ENCODE results near the gene MYADML2.

Gene MYADML2

DNA sequence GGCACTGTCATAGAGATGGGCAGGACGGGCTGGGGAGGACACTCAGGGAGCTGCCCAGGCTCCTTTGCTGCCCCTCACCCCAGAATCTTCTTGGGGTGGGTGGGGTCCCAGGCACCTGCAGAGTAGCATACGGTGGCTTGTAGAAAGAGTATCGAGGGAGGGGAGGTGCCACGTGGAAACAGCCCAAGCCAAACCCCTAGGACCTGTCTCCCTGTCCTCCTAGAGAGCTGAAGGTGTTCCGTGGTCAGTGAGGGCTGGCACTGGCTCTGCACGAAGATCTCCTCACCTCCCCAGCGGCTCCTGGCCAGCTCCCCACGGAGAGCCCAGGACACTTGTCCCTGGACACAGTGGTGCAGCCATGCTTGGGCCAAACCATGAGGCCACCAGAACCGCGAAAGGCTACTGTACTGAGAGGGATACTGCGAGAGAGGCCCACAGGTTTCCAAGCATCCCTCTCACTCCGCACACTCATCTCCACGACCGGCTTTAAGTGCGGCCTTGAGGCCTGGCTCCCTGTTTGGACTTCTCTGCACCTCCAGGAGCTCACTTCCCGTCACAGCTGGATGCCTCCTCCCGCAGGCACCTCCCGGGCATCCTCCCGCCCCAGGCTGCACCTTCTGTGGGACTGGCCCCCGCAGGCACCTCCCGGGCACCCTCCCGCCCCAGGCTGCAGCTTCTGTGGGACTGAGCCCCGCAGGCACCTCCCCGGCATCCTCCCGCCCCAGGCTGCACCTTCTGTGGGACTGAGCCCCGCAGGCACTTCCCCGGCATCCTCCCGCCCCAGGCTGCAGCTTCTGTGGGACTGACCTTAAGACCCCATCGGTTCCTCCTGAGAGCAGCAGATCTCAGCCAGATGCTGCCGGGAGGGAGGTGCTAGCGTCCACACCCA lies 17.5 kb downstream of the MYADML2 start:
- Histone ChIP-seq H3K27me3 (ENCODE audit: control insufficient read depth in 1 of 2, insufficient read depth in 1 of 2, low read length in 2 of 2) (peaks cover 0 to 17% of the 10 kb centered on the region in 2 experiments), H2BK12ac (ENCODE audit: low read length in 2 of 2) (no peak overlapping the region), H3K36me3 (ENCODE audit: control insufficient read depth in 1 of 2, insufficient read depth in 2 of 2, low read depth in 1 of 2, low read length in 2 of 2) (peaks cover 0 to 37% of the 10 kb centered on the region in 2 experiments), H3K9me3 (ENCODE audit: control insufficient read depth, low read length) (no peaks in the 10 kb centered on the region), H3K27ac (ENCODE audit: low read length, poor library complexity, severe bottlenecking) (no peak overlapping the region), H3K4me3 (ENCODE audit: insufficient read depth in 1 of 2, low read depth in 1 of 2, low read length in 2 of 2) (peak overlapping the region in 1 of 2 experiments; percentile 78), H3K9ac (ENCODE audit: low read length) (no peak overlapping the region), H3K4ac (ENCODE audit: low read depth in 1 of 2, low read length in 2 of 2) (no peak overlapping the region), H2AK5ac (ENCODE audit: low read length, severe bottlenecking) (no peak overlapping the region), H2AFZ (ENCODE audit: low read depth, low read length) (no peak overlapping the region), H3K4me1 (ENCODE audit: control insufficient read depth, insufficient read depth, low read depth, low read length) (peaks cover 44% of the 10 kb centered on the region), H3K18ac (ENCODE audit: low read depth in 1 of 2, low read length in 2 of 2) (no peak overlapping the region), H4K8ac (ENCODE audit: low read length) (no peak overlapping the region), H4K91ac (ENCODE audit: low read length) (no peak overlapping the region), H2BK5ac (ENCODE audit: low read depth, low read length, poor library complexity, severe bottlenecking) (no peak overlapping the region), H2BK120ac (ENCODE audit: low read depth, low read length) (no peak overlapping the region), H2BK15ac (ENCODE audit: low read depth, poor library complexity, severe bottlenecking) (no peak overlapping the region), H3K4me2 (ENCODE audit: low read length, poor library complexity, severe bottlenecking) (no peak overlapping the region), H3K23ac (ENCODE audit: low read length in 2 of 2) (no peak overlapping the region), H3K14ac (ENCODE audit: low read length in 2 of 2) (no peak overlapping the region), H3K79me1 (replicated peaks; ENCODE audit: low read length, poor library complexity, severe bottlenecking) (peaks cover 10% of the 10 kb centered on the region)
- WGBS: 89% methylated on average over 31 of the region's 31 CpGs
- no peak for DNase-seq

DNA sequence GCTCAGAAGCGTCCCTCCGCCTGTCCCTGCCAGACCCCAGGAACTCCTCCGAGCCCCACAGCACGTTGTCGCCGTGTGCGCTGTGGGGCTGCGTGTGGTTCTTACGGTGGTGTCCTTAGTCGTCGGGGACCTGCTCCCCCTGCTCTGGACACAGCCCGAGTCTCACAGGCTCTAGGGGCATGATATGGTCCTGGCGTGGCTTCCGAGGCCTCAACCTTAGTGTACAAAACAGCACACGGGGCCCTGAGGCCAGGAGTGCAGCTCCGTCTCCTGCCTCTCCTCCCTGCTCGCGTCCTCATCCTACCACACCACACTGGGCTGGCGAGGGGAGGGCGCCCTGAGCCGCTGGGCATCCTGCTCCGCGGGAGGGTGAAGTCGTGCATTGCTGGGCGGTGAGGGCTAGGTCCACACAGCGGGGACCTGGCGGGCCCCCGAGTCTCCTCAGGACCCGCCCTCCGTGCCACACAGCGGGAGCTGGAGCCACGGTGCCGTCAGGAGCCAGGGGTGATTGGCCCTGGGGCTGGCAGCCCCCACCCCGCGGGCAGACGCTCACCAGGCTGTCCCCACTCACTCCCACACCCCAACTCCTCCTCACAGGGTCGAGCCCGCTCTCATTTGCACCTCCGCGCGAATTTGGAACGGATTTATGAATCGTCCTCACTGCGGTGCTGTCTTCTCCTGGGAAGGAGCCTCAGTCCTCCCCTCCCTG lies 18.3 kb downstream of the MYADML2 start:
- Histone ChIP-seq H3K4me3 (ENCODE audit: insufficient read depth in 1 of 2, low read depth in 1 of 2, low read length in 2 of 2) (peak overlapping the region; percentile 78 to 88), H3K79me1 (replicated peaks; ENCODE audit: low read length, poor library complexity, severe bottlenecking) (peaks cover 10% of the 10 kb centered on the region), H3K18ac (ENCODE audit: low read depth in 1 of 2, low read length in 2 of 2) (peak overlapping the region; percentile 49 to 90), H3K9me3 (ENCODE audit: control insufficient read depth, low read length) (no peaks in the 10 kb centered on the region), H3K36me3 (ENCODE audit: control insufficient read depth in 1 of 2, insufficient read depth in 2 of 2, low read depth in 1 of 2, low read length in 2 of 2) (peaks cover 0 to 29% of the 10 kb centered on the region in 2 experiments), H3K27me3 (ENCODE audit: control insufficient read depth in 1 of 2, insufficient read depth in 1 of 2, low read length in 2 of 2) (peaks cover 0 to 17% of the 10 kb centered on the region in 2 experiments), H3K27ac (ENCODE audit: low read length, poor library complexity, severe bottlenecking) (no peak overlapping the region), H2AK5ac (ENCODE audit: low read length, severe bottlenecking) (peak overlapping the region; percentile 57), H2BK12ac (ENCODE audit: low read length in 2 of 2) (peak overlapping the region in 1 of 2 experiments; percentile 88), H3K4ac (ENCODE audit: low read depth in 1 of 2, low read length in 2 of 2) (peak overlapping the region; percentile 6 to 93), H2BK5ac (ENCODE audit: low read depth, low read length, poor library complexity, severe bottlenecking) (no peak overlapping the region), H2BK120ac (ENCODE audit: low read depth, low read length) (peak overlapping the region; percentile 84), H3K23ac (ENCODE audit: low read length in 2 of 2) (peak overlapping the region in 1 of 2 experiments; percentile 91), H4K8ac (ENCODE audit: low read length) (peak overlapping the region; percentile 70), H2AFZ (ENCODE audit: low read depth, low read length) (peak overlapping the region; percentile 82), H2BK15ac (ENCODE audit: low read depth, poor library complexity, severe bottlenecking) (no peak overlapping the region), H3K4me1 (ENCODE audit: control insufficient read depth, insufficient read depth, low read depth, low read length) (peaks cover 51% of the 10 kb centered on the region), H3K4me2 (ENCODE audit: low read length, poor library complexity, severe bottlenecking) (peak overlapping the region; percentile 82), H3K14ac (ENCODE audit: low read length in 2 of 2) (peak overlapping the region in 1 of 2 experiments; percentile 94), H3K9ac (ENCODE audit: low read length) (peak overlapping the region; percentile 79), H4K91ac (ENCODE audit: low read length) (peak overlapping the region; percentile 77)
- DNase-seq: peak; percentile 18
- 49% methylated on average over 44 of the region's 44 CpGs for WGBS

DNA sequence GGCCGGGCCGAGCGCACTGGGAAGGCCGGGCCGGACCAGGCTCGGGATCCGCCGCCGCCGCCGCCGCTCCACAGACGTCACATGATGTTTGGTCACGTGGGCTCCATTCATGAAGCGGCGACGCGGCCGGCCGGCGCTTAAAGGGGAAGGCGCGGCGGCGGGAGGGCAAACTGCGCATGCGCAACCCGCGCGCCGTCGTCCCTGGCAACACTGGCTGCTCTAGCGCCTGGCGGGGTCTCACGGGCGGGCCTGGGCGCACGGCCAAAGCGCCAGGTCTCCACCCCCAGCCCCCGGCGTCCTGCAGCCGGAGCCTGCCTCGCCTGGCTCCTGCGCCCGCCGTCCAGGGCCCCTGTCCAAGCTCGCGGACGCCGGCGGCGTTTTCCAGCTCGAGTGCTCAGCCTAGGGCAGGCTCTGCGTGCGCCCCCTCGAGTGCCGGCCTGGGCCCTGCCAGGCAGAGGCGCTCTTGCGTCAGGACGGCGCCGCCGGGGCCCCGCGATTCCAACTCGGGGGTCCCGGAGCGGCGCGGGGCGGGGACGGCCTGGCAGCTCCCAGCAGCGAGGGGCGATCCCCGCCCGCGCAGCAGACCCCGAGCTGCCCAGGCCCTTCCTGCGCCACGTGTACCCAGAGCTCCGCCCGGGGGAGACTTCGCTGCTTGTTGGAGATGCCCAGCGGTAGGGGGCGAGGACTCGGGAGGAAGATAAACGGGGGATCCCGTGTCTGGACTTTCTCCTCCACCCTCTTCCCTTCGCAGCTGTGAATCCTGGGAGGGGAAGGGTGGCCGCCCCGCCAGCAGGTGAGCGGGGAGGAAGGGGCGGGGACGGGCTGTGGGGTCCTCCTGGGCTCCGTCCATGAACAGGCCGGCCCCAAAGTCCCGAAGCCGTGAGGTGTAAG lies 19.1 kb downstream of the MYADML2 start, which contains the start of gene MAFG:
Gene MAFG, minus strand, starts transcription at position 83 of the 891 bp plus-strand sequence. CDS start 4,550 bp downstream, outside the sequence.
- under 1% methylated on average over 82 of the region's 98 CpGs for WGBS
- Histone ChIP-seq H3K4me1 (ENCODE audit: control insufficient read depth, insufficient read depth, low read depth, low read length) (peaks cover 57% of the 10 kb centered on the region), H3K4me3 (ENCODE audit: insufficient read depth in 1 of 2, low read depth in 1 of 2, low read length in 2 of 2) (peak within 1 kb of the TSS; percentile 85 to 88)

More for the DNA sequence above, 19.1 kb downstream of the MYADML2 start, which contains the start of gene MAFG:
- peak within 1 kb of the TSS; percentile 57 for H2AK5ac ChIP-seq (ENCODE audit: low read length, severe bottlenecking)
- peak within 1 kb of the TSS; percentile 88 for H3K4me2 ChIP-seq (ENCODE audit: low read length, poor library complexity, severe bottlenecking)
- peaks cover 6% of the 10 kb centered on the region for H3K79me1 ChIP-seq (replicated peaks; ENCODE audit: low read length, poor library complexity, severe bottlenecking)
- peak within 1 kb of the TSS; percentile 42 to 94 for H3K4ac ChIP-seq (ENCODE audit: low read depth in 1 of 2, low read length in 2 of 2)
- peak within 1 kb of the TSS; percentile 90 for H2BK120ac ChIP-seq (ENCODE audit: low read depth, low read length)
- peak within 1 kb of the TSS; percentile 24 to 91 for H3K23ac ChIP-seq (ENCODE audit: low read length in 2 of 2)
- H3K27ac ChIP-seq (ENCODE audit: low read length, poor library complexity, severe bottlenecking): peak within 1 kb of the TSS; percentile 91
- H3K14ac ChIP-seq (ENCODE audit: low read length in 2 of 2): peak within 1 kb of the TSS; percentile 65 to 94
- peak within 1 kb of the TSS; percentile 82 for H2AFZ ChIP-seq (ENCODE audit: low read depth, low read length)
- peak; percentile 95 for DNase-seq
- H3K18ac ChIP-seq (ENCODE audit: low read depth in 1 of 2, low read length in 2 of 2): peak within 1 kb of the TSS; percentile 86 to 90
- H3K9me3 ChIP-seq (ENCODE audit: control insufficient read depth, low read length): no peaks in the 10 kb centered on the region
- H4K91ac ChIP-seq (ENCODE audit: low read length): peak within 1 kb of the TSS; percentile 77
- peak within 1 kb of the TSS; percentile 94 for H2BK5ac ChIP-seq (ENCODE audit: low read depth, low read length, poor library complexity, severe bottlenecking)
- peak within 1 kb of the TSS; percentile 94 for H2BK15ac ChIP-seq (ENCODE audit: low read depth, poor library complexity, severe bottlenecking)
- H2BK12ac ChIP-seq (ENCODE audit: low read length in 2 of 2): peak within 1 kb of the TSS in 1 of 2 experiments; percentile 88
- peak within 1 kb of the TSS; percentile 70 for H4K8ac ChIP-seq (ENCODE audit: low read length)
- H3K36me3 ChIP-seq (ENCODE audit: control insufficient read depth in 1 of 2, insufficient read depth in 2 of 2, low read depth in 1 of 2, low read length in 2 of 2): peaks cover under 1 to 22% of the 10 kb centered on the region in 2 experiments
- peak within 1 kb of the TSS; percentile 96 for H3K9ac ChIP-seq (ENCODE audit: low read length)
- H3K27me3 ChIP-seq (ENCODE audit: control insufficient read depth in 1 of 2, insufficient read depth in 1 of 2, low read length in 2 of 2): peaks cover 0 to 17% of the 10 kb centered on the region in 2 experiments

Measured in mesenchymal stem cell (in vitro differentiated cells and primary cell).